Measurements from ENCODE around the gene TUFT1. TPM values are rescaled to one million over a fixed set of nuclear protein-coding genes. Genes with fewer than 3 reads are reported as not detected.

The TUFT1 gene
- total RNA-seq, 1 donor from 2014 or later, result 7.0 TPM

DNA sequence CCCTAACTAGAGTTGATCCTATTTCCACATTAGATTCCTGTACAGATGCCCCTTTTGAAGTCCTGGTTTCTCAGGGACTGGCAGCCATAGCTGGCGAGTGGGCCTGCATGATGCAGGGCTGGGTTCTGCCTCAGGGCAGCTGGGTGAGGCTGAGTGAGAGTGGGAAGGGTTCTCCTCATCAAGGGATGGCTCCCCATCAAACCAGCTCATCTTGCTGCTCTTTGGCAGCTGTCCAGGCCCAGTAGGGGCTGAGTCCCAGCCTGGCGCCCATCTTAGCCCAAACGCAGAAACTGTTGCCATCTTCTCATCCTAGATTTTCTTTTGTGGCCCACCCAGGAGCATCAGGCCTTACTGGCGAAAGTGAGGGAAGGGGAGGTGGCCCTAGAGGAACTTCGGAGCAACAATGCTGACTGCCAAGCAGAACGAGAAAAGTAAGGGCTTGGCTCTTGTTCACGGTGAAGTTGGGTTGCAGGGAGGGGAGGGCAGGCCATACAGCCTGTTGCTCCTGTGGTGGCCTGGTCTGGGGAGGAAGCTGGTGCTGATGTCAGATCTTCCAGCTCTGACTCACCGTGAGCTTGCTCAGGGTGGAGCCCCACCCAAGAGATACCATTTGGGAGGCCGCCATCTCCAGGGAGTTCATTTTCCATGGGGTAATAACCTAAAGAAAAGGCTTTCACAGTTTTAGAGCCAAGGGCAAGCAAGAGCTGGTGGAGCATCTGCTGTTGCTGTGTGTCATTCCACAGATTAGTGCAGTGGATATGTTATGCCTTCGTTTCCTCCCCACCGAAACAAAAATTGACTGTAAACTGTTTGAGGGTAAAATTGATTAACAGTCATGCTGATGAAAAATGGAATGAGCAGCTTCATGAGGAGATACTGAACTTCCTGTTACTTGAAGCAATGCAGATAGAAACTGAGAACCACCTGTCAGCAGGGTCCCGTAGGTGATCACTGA is 34.7 kb downstream of the TUFT1 start:
- TF ChIP-seq, protein P1, sequence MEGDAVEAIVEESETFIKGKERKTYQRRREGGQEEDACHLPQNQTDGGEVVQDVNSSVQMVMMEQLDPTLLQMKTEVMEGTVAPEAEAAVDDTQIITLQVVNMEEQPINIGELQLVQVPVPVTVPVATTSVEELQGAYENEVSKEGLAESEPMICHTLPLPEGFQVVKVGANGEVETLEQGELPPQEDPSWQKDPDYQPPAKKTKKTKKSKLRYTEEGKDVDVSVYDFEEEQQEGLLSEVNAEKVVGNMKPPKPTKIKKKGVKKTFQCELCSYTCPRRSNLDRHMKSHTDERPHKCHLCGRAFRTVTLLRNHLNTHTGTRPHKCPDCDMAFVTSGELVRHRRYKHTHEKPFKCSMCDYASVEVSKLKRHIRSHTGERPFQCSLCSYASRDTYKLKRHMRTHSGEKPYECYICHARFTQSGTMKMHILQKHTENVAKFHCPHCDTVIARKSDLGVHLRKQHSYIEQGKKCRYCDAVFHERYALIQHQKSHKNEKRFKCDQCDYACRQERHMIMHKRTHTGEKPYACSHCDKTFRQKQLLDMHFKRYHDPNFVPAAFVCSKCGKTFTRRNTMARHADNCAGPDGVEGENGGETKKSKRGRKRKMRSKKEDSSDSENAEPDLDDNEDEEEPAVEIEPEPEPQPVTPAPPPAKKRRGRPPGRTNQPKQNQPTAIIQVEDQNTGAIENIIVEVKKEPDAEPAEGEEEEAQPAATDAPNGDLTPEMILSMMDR (IDR thresholded peaks at IDR 0.05; ENCODE audit: partially characterized antibody, unreplicated experiment), result no peak
- H3K27ac Mint-ChIP-seq (ENCODE audit: unreplicated experiment), result no peak overlapping the region
- DNase-seq, result no peak
- H3K9me3 Mint-ChIP-seq (ENCODE audit: unreplicated experiment), result no peaks in the 10 kb centered on the region
- H3K27me3 Mint-ChIP-seq (ENCODE audit: unreplicated experiment), result peaks cover 2% of the 10 kb centered on the region
- H3K4me3 Mint-ChIP-seq (ENCODE audit: unreplicated experiment), result no peak overlapping the region
- H3K4me1 Mint-ChIP-seq (ENCODE audit: low read depth, unreplicated experiment), result no peaks in the 10 kb centered on the region
- H3K36me3 Mint-ChIP-seq (ENCODE audit: unreplicated experiment), result peaks cover 5% of the 10 kb centered on the region

DNA sequence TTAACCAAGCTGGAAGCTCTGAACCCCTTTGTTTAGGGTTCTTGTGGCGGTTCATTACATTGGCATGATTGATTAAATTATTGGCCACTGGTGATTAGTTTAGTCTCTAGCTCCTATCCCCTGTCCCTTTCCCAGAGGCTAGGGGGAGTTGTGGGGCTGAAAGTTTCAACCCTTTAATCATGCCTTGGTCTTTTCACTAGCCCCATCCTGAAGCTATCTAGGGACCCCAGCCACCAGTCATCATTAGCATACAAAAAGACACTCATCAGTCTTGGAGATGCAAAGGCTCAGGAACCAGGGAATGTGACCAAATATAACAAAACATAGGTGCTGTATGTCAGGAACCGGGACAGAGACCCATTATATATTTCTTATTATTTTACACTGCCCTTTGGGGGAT is 37.1 kb downstream of the TUFT1 start:
- Mint-ChIP-seq H3K4me1 (ENCODE audit: low read depth, unreplicated experiment) (peaks cover 6% of the 10 kb centered on the region), H3K36me3 (ENCODE audit: unreplicated experiment) (peaks cover 5% of the 10 kb centered on the region), H3K9me3 (ENCODE audit: unreplicated experiment) (no peaks in the 10 kb centered on the region), H3K4me3 (ENCODE audit: unreplicated experiment) (no peak overlapping the region), H3K27me3 (ENCODE audit: unreplicated experiment) (peaks cover 2% of the 10 kb centered on the region), H3K27ac (ENCODE audit: unreplicated experiment) (no peak overlapping the region)
- DNase-seq, result no peak
- TF ChIP-seq, protein P1 (IDR thresholded peaks at IDR 0.05; ENCODE audit: partially characterized antibody, unreplicated experiment), result no peak

DNA sequence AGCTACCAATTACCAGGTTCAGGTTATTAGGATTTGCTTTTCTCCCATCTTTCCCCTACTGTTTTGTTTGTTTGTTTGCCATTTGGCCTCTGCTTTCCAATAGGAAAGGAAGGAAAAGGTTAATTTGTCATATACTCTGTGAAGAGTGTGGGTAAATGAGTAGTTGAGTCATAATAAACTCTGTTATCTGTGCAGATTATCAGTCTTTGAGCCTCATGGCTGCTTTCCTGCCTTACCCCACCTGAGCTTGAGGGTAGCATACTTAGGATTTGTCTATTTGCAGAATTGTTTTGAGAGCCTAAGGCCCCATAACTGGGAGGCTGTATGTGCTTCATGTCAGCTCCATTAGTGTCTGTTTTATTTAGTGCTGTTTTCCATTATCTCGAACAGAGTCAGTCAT is 38.8 kb downstream of the TUFT1 start:
- H3K27me3 Mint-ChIP-seq (ENCODE audit: unreplicated experiment), result no peaks in the 10 kb centered on the region
- no peaks in the 10 kb centered on the region for H3K9me3 Mint-ChIP-seq (ENCODE audit: unreplicated experiment)

GRCh38 chr1:151579436-151580225 is 39.5 kb downstream of the TUFT1 start:
- DNase-seq, result no peak
- H3K9me3 Mint-ChIP-seq (ENCODE audit: unreplicated experiment), result no peaks in the 10 kb centered on the region

More for the DNA sequence above, 38.8 kb downstream of the TUFT1 start:
- no peak for DNase-seq
- Mint-ChIP-seq H3K4me3 (ENCODE audit: unreplicated experiment) (no peak overlapping the region), H3K4me1 (ENCODE audit: low read depth, unreplicated experiment) (peaks cover 8% of the 10 kb centered on the region), H3K27ac (ENCODE audit: unreplicated experiment) (no peak overlapping the region), H3K36me3 (ENCODE audit: unreplicated experiment) (peaks cover 2% of the 10 kb centered on the region)
- TF ChIP-seq, protein P1 (IDR thresholded peaks at IDR 0.05; ENCODE audit: partially characterized antibody, unreplicated experiment), result no peak

More at GRCh38 chr1:151579436-151580225, 39.5 kb downstream of the TUFT1 start:
- Mint-ChIP-seq H3K36me3 (ENCODE audit: unreplicated experiment) (no peaks in the 10 kb centered on the region), H3K27me3 (ENCODE audit: unreplicated experiment) (no peaks in the 10 kb centered on the region), H3K4me3 (ENCODE audit: unreplicated experiment) (no peak overlapping the region), H3K4me1 (ENCODE audit: low read depth, unreplicated experiment) (peaks cover 8% of the 10 kb centered on the region), H3K27ac (ENCODE audit: unreplicated experiment) (no peak overlapping the region)
- TF ChIP-seq, protein P1 (IDR thresholded peaks at IDR 0.05; ENCODE audit: partially characterized antibody, unreplicated experiment), result no peak

Measured in glutamatergic neuron (in vitro differentiated cells).